HG02840 (cell line): ENCODE results near the gene ERBB2.
A peak's percentile ranks its signal among the peaks of the same experiment; 100 is the strongest.
"Not testable (repeated sequence)": the region's sequence is repeated elsewhere in the genome, so short reads cannot be mapped to it uniquely, and the experiment has no call there.

Source experiments
- ATAC-seq: cut with Tn5 transposase; IDR thresholded peaks from one replicate; pipeline ENCODE4 v1.9.1; 2021; ENCODE audit warnings: mild to moderate bottlenecking, moderate library complexity, moderate number of reproducible peaks; ENCODE audit not compliant: unreplicated experiment, low FRiP score

Gene ERBB2

DNA sequence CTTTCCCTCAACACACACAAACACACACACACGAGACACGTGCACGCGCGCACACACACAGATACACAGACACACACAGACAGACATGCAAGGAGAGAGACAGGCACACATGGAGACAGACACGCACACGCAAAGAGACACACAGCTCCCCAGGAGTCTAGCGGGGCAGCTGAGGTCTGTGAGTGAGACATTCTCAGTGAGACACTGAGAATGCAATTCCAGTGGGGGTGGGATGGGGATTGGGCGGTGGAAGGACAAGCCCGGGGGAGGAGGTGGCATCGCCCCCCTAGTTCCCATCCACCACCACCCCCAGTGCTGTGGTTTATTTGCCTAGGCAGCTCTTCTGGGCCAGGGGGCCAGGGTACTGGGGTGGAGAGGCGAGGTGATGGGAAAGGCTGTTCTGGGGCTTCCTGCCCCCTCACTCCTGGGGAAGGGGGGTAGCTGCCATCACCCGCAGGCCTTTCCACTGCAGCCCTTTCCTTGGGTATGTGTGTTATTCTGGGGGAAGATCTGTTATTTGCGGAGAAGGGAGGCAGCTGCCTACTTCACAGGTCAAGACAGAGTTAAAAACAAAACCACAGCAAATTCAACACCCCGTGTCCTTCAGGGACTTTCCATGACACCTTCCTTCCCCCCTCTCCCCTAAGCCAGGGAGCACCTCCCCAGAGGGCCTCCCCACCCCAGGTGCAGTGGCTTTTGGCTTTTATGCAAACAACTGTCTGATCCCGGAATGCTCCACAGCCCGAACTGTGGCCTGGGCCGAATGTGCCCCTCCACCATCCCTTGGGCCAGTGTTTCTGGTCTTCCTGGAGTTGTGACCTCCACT lies 55.9 kb downstream of the ERBB2 start:
- ATAC-seq, result no peak

DNA sequence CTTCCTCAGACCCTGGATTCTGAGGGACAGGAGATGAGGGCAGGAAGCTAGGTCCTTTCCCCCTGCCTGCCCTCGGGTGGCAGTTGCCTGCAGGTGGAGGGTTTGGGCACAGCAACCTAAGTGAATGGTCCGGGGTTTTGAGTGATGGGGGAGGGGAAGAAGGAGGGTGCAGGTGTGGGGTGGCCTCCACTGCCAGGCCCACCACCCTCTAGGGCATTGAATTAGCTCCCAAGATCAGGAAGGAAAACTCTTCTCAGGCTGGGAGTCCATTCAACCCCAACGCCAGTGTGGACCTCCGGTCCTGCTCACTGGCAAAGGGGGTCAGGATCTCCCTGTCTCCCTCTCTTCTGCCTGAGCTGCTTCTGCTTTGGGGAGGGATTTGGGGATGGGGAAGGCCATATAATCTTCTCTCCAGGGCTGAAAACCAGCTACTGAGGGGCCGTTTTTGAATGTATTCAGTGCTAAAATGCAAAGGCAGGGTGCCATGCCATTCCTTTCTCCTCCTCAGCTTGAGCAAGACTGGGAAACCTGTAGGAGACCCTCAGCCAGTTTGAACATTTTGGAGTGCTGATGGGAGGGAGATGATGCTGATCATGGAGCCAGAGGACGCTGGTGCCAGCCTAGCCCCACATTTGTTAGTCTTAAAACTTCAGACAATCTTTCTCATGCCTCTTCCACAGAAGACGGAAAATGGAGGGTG lies 56.7 kb downstream of the ERBB2 start:
- ATAC-seq, result no peak

DNA sequence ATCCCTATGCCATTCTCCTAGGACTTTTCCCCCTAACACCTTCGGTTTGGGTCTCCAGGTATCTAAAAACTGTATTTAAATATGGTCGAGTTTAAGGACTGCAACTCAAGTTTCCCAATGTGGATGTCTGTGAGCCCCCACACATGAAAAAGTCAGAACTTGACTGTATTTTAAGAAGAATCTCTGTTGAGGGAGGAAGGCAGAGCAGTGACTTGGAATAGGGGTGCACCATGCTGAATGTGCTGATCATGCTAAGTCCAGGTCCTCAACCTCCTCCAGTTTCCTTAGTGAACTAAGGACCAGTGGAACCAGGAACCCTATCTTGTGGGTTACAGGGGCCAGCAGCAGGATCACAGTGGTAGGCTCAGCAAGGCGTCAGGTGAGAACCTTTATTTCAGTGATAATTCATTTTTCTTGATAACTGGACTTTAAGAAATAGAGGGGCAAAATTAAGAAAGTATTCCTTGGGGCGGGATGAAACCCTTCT lies 57.4 kb downstream of the ERBB2 start:
- no peak for ATAC-seq

DNA sequence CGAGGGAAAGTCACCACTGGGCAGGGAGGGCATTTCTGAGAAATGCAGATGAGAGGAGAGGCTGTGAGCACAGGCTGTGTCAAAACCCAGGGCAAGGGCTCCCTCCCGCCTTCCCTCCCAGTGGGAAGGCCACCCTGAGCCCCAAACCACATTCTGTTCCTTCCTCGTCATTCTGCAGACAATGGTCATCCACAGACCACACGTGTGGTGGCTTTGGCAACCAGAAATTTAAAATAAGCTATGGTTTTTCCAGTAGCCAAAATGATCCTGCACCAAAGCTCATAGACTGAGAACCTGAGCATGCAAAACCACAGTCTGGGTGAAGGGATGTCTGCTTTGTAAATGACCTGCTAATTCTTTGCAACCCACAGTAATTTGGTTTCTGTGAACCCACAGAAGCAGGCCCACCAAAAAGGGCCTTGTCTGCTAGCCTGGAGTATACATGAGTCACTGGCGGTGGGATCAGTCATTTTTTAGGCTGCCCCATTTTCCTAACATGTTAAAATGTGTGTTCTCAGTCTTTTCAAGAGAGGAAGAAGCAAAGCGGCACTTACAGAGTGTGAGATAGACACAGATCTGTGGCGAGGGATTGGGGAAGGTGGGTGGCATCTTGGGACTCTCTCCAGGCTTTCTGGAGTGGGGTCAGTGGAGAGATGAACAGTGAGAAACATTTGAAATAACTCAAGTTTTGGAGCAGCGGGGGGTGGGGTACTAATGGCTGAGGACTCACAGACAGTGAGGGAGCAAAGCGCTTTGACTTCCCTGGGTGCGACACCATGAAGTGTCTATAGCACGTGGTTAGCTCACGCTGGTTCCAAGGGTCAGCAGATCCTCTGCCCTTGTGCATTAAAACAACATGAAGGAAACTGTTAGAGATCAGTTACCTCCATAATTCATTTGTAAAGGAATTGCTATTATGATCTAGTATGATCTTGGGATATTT lies 58.3 kb downstream of the ERBB2 start:
- no peak for ATAC-seq

DNA sequence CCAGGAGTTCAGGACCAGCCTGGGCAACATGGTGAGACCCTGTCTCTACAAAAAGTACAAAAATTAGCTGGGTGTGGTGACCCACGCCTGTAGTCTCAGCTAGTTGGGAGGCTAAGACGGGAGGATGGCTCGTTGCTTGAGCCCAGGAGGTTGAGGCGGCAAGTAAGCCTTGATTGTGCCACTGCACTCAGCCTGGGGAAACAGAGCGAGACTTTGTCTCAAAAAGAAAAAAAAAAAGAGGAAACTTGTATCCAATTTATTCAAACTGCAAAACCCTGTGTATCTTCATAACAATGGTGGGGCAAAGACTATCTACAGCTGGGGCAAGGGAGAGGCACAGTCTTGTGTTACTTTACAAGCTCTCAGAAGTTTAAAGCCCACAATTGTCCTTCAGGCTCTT lies 59.3 kb downstream of the ERBB2 start:
- no peak for ATAC-seq

DNA sequence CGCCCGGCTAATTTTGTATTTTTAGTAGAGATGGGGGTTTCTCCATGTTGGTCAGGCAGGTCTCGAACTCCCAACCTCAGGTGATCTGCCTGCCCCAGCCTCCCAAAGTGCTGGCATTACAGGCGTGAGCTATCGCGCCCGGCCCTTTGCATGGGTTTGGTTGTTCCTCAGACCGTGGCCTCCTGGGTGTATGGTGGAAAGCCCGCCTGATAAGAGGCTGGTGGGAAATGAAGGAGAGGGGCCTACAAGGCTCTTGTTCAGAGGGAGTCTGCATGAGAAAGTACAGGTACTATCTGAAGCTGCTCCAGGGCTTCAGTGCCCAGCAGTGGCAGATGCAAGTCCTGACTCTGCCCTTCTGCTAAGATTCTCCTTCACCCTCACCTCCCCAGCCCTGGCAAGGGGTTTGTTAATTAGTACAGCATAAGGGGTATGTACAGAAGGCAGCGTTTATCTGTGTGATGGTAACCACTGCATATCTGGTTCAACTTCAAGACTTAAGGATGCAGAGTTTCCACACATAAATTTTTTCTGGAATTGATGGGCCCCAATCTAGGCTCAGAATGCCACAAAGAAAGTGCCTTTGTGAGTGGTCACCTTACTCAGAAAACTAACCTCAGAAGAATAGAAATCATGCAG lies 62.1 kb downstream of the ERBB2 start:
- ATAC-seq, result no peak

DNA sequence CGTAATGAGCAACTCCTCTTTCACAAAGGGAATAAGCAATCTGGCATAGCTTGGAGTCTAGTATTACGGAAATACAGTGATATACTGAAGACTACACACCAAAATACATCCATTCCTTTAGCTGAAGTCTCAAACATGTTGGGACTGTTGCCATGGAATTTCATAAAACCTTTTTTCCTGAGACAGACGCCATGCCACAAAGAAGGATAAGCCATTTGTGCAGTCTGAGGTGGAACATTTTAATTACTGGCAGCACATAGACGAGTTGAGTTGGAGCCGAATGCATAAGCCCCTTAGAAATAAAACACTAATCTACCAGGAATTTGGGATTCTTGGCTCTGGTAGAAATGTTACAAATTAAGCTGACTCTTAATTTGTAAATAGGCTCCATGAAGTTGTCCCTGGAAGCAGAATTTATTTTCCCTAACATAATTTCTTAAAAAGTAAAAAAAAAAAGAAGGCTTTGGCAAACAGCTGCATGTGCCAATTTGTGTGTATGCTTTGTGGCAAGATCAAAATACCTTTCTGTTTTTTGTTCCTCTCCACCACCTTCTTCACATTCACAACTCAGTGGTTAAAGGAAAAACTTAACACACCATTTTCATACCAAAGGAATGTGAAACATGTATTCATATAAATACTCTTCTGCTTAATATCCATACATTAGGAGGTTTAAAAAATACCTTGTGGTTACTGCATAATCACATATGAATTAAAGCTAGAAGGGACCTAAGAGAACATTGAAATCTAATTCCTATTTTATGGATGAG lies 63.4 kb downstream of the ERBB2 start:
- ATAC-seq, result no peak

DNA sequence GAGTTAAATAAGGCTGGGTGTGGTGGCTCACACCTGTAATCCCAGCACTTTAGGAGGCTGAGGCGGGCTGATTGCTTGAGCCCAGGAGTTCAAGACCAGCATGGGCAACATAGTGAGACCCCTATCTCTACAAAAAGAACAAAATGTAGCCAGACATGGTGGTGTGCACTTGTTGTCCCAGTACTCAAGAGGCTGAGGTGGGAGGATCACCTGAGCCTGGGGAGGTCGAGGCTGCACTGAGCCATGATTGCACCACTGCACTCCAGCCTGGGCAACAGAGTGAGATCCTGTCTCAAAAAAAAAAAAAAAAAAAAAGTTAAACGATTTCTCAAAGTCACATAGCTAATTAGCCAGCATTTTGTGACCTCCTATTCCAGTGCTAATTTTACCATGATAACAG lies 64.3 kb downstream of the ERBB2 start:
- ATAC-seq, result not testable (repeated sequence)

DNA sequence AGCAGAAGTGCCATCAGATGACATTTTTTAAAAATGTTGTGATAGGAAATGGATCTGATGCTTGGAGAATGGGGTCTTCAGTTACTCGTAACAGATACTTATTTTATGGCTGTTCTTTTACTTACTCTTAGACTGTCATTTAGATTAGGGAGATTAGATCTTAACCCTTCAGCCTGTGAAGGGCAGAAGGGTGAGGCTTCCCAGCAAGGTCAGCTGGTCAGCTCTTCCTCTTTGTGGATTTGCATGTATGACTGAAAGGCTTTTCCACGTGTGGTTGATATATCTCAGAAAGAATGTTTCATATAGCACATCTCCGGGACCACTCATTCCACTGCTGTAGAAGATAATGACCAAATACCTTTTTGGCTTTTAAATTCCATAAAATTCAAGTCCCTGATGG lies 65.3 kb downstream of the ERBB2 start:
- ATAC-seq, result no peak

DNA sequence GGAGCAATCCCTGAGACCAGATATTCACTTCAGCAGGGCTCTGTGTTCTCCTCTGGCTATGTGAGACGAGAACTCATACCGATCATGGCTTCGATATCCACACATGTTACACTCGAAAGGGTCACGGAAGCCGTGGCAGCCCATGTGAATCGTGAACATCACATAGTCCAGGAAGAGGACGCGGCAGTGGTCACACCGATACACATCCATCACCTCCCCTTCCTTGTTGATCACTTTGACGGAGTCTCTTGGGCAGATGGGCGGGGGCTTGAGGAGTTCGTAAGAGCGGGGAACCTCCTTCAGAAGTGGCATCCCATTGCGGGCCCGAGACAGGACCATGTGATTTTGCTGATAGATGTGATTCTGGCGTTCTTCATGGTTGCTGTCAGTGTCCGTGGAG lies 65.9 kb downstream of the ERBB2 start:
- no peak for ATAC-seq

DNA sequence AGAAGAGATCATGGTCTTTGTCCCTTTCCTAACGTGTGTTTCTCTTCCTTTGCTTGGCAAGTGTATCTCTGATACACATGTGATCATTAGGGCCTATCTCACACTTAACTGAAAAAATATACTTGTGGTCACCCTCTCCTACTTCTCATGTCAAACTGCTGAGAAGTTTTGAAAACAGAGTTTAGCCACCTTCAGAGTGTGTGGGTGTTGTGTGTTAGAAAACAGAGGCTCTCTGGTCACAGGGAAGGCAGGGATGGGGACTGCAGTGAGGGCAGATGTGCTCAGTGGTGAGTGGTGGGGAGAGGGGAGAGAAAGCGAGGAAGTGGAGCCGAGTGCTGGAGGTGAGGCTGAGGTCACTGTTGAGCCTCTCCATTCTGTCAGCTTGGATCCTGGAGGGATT lies 67.3 kb downstream of the ERBB2 start:
- no peak for ATAC-seq

DNA sequence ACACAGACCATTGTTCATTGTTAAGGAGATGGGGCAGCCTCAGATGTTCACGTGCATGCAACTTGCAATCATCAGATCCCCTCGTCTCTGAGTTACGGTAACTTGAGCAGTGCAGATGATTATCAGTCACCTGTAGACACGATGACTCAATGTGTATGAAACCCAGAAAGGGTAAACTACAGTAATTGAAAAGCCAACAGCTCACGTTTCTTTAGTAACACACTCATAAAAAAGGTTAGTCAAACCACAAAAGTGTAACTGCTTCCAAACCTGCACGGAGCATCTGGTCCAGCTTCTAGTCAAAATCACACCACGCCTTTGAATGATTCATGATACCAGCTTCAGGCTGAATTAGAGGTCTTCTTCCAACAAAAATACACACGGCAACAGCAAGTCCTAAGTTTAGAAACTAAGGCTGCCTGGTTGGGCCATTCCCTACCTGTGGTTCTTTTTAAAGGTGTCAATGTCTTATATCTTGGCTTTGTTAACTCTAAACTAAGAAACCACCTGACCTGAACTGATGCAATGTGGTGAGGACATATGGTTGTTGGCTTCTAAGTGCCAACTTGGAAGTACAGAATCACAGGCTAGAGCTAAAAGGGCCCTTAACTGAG lies 70.2 kb downstream of the ERBB2 start:
- peak; percentile 70 for ATAC-seq

DNA sequence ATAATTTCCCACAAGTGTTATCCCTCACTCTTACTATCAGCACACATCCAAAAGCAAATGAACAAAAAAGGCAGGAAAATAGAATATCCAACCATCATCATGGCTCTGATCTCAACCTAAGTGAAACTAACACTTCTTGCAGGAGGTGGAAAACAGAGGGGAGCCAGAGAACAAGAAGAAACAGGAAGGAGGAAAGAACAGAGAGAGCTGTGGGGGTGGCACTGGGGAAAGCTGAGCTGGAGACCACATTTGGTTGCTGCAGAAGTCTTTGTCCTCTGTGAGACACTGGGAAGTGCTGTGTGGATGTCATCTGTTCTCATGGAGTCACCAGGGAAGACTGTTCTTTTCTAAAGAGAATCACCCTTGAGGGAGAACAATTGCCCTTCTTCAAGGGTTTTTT lies 72.6 kb downstream of the ERBB2 start:
- no peak for ATAC-seq

DNA sequence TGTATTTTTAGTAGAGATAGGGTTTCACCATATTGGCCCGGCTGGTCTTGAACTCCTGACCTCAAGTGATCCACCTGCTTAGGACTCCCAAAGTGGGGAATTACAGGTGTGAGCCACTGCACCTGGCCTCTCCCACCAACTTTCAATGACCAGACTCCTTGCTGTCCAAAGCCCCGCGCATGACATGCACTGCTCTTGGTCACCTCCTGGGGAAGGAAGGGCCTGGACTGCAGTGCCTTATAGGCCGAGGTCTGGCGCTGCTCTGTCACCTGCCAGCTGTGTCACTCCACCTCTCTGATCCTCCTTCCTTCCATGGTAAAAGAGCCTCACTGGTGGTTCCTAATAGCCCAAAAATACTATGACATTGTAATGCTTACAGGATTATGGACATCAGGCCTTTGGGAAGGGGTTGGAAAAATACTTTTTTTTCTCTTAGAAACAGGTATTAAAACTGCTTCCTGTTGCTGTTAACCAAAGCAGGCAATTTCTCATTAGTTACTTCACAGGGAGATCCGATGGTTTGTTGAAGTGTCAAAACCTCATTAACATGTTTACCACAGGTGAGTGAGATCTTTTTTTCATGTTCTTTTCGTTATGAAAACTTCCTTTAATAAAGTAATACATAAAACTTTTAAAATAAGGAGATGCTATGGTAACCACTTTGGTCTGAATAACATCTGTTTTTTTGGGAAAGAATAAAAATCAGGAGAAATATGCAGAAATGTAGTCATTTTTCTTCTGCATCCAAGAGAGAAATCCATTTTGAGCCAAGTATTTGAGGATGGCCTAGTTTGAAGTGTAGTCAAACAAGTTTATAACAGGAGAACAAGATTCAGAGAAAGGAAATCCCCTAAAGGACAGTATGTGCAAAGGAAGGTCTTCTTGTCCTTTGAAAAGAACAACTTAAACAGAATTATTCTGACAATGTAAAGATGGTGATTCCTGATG lies 73.4 kb downstream of the ERBB2 start:
- ATAC-seq, result no peak

DNA sequence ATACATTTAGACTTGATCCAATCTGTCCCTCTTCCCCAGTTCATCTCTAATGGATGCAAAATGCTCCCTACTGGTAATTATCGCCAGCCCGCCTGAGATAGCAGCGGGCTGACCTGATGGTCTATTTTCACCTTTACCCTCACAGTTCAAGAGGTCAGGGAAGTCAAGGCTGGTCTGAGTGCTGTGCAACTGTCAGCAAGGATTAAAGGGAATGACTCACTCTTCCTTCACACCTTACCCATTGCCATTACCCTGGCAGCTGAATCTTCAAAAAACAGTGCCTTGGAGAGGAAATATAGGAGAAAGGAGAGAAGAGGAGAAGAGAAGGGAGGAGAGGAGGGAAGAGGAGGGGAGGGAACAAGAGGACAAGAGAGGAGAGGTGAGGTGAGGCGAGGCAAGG lies 74.2 kb downstream of the ERBB2 start:
- ATAC-seq, result no peak

DNA sequence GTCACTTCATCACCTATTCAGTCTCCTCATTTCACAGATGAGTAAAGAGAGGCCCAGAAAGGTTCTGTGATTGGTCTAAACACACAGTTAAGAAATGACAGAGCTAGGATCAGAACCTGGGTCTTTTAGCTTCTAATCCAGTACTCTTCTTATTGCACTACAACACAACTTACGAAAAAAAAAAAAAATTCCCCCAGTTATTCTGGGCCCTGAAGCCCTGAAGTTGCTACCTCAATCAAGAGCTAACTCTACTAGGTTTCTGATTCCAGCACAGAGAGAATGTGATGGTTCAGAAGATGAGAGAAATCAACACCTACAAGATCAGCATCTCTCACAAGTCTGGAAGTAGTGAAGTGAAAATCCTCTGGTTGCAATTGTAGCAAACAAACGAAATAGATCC lies 75.2 kb downstream of the ERBB2 start:
- no peak for ATAC-seq

DNA sequence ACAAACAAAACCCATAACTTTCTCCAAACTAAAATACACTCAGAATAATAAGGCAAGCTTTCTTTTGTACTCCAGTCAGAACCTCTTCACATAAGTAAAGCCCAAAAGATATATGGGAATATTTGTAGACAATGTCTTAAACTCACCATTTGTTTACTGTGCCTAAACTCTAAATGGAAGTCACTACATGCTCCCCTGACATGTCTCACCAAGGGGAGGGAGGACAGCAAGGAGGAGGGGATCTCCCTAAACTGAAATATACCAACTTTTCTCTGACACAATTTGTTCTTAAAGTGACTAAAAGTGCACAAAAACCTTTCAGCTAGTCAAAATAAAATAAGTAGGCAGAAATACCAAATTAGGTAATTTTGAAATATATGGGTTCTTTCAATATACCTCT lies 76.4 kb downstream of the ERBB2 start:
- no peak for ATAC-seq
